HG03097 (cell line): ENCODE results near the gene CFAP251.
"Not testable (repeated sequence)": the region's sequence is repeated elsewhere in the genome, so short reads cannot be mapped to it uniquely, and the experiment has no call there.

Experiments
- ATAC-seq: cut with Tn5 transposase; IDR thresholded peaks from one replicate; pipeline ENCODE4 v1.9.1; 2021; ENCODE audit not compliant: unreplicated experiment, low FRiP score

The CFAP251 gene

GRCh38 chr12:121969726-121970125 lies 51.3 kb downstream of the CFAP251 start:
- no peak for ATAC-seq

DNA sequence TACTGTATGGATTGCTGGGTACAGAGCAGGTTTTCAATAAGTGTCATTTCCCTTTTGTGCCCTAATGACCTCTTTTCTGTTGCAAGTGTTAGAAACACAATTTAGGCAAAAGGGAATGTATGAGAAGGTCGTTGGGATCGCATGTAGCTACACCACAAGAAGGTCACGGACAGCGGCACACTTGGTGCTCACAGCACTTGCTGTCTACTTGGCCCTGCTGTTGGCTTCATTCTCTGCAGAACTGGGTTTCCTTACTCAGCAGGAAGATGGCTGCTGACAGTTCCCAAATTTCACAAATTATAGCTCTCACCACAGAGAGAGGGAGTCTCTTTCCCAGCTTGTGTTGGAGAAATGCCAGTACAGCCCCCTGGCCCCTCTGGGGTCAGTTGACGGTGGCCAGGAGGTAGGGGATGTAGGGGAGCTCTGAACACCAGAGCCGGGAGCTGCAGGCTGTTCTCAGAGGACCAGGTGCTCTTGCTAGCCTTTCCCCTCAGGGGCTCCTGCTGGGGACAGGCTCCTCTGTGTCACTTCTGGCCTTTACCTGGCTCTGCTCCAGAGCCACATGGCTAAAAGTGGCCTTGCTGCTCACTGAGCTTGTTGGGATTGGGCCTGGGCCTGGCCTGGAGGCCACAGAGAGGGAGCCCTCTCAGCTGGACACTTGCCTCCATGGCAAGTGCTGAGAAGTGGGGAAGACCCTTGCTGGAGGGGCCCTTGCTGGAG lies 52.3 kb downstream of the CFAP251 start:
- ATAC-seq = no peak

- ATAC-seq = no peak
These were observed 55.9 kb downstream of the CFAP251 start for GRCh38 chr12:121974026-121974985.

GRCh38 chr12:121975021-121975420 lies 56.6 kb downstream of the CFAP251 start:
- no peak for ATAC-seq

DNA sequence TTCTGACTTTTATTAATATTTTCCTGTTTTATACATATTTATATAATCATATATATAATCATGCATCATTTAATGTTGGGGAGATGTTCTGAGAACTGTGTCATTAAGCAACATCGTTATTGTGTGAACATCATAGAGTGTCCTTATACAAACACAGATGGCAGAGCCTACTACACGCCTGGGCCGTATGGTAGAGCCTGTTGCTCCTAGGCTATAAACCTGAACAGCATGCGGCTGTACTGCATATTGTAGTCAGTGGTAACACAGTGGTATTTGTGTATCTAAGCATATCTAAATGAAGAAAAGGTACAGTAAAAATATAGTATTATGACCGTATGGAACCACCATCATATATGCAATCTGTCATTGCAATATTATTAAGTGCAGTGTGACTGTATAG lies 58.6 kb downstream of the CFAP251 start:
- no peak for ATAC-seq

DNA sequence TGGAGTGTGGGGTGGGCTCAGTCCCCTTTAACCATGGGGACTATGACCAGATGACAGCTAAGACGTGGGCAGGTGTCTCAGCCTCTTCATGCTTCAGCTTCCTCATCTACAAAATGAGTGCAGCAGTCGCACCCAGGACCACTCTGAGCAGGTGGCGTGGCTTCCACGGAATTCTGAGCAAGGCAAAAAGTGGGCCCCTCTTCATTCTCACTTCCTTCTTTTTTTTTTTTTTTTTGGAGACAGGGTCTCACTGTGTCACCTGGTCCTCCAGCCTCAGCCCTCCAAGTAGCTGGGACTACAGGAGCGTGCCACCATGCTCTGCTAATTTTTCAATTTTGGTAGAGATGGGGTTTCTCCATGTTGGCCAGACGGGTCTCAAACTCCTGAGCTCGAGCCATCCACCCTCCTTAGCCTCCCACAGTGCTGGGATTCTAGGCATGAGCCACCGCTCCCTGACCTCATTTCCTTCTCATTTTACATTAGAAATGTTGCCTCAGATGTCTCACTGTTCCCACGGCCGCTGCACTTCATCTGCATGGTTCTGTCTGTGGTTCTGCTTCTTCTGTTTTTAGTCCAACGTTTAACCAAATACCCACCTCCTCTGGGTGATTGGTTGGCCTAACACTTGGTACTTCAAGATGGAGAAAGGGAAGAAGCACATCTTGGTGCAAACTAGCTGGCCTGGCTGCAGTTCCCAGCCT lies 61.9 kb downstream of the CFAP251 start:
- ATAC-seq = no peak

GRCh38 chr12:121980892-121981272 lies 62.5 kb downstream of the CFAP251 start:
- no peak for ATAC-seq

DNA sequence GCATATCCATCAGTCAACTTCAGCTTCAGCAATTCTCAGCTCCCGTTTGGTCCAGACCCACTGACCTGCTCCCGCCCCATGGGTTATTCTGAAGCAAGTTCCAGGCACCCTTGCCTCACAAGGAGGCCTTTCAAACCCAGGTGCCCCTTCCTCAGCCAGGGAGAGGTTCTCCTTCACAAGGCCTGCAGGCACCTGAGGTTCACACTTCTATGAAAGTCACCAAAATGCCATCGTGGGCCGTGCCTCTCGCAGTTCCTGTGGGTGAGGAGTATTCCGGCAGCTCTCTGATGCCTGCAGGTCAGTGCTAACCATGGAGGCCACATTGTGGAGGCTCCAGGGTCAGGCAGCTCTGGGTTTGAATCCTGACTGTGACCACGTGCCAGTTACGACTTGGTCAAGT lies 63.1 kb downstream of the CFAP251 start:
- no peak for ATAC-seq

- ATAC-seq = no peak
These were observed 64.6 kb downstream of the CFAP251 start for GRCh38 chr12:121982950-121983349.

- no peak for ATAC-seq
These were observed 65.3 kb downstream of the CFAP251 start for GRCh38 chr12:121983536-121984210.

DNA sequence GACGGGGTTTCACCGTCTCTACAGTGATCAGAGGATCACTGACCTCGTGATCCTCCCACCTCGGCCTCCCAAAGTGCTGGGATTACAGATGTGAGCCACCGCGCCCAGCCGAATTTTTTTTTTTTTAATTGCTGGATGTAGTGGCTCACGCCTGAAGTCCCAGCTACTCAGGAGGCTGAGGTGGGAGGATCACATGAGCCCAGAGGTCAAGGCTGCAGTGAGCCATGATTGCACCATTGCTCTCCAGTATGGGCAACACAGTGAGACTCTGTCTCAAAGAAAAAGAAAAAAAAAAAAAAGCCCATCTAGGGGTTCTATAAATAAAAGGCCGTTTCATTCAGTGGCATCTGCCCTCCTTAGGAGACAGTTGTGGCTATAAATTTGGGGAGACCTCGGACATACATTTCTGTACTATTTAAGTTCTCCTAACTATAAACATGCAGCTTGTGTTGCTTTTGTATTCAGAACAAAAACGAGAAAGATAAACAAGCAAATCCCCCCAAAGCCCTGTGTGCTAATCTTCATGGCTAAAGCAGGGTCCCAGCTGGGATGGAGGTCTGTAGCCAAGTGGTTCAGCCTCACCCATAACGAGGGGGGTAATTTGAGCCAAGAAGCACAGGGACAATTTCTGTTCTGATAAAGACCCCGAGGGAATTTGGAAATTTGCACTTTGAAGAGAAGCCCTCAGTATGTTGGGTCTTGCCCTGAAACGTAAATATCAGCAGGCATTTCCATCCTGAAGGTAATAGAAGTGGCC lies 68.3 kb downstream of the CFAP251 start:
- ATAC-seq = no peak

GRCh38 chr12:121988519-121988918 lies 70.1 kb downstream of the CFAP251 start:
- ATAC-seq = not testable (repeated sequence)

DNA sequence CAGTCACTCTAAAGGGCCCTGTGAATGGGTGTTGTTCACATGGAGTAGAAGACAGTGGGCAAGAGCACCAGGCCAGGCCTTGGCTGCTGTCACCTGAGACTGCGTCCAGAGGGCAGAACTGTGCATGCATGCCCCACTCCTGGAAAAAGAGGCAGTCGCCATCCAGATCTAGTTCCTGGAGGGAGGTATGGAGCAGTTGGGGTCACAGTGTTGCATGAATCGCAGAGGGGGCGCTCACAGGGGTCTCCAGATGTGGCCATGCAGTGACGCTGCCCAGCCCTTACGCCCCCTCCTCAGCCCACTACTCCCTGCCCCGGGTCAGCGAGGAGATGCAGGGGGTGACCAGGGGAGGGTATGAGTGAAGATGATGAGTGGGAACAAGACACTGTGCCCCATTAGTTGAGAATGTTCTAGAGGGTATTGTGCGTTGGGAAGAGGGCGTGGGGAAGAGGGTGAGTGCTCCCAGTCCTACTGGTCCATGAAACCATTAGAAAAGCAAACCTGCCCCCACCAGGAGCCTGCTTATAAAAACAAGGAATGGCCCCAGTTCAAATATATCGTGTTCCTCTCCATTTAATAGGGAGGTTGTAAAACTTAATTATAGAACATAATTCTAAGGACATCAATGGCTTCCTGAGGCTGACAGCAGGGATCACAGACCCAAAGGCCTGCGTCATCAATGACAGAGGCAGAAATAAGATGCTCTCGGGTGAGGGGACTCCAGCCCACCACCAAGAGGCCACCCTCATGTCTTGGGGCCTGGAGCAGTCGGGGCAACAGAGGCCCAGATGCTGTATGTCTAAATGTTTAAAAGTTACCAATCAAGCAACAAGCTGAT lies 71.1 kb downstream of the CFAP251 start:
- no peak for ATAC-seq

DNA sequence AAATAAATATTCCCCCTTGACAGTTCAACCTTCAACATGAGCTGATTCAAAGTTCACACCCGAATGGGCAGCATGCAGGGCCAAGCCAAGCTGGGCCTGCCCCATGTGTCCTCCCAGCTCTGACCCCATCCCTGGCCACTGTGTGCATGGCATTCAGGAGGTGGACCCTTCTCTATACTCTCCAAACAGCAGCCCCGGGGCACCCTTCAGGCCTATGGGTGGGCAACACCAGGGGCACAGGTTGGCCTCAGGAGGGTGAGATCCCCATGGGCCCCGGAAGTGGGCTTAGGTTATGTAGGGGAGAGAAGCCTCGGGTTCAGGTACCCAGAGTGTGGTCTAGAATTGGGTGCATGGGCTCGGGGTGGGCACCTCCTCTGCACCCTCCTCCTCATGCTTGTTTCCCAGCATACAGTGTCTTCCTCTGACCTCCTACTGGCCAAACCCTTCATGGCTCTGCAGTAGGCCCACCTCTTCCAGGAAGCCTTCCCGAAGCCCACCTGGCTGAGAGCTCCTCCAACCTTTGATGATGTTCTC lies 71.8 kb downstream of the CFAP251 start:
- no peak for ATAC-seq

- ATAC-seq = peak; percentile 58
These were observed 72.6 kb downstream of the CFAP251 start for GRCh38 chr12:121990692-121991603.

GRCh38 chr12:121992059-121992879 lies 73.9 kb downstream of the CFAP251 start:
- ATAC-seq = peak; percentile 60
